Bronchial smooth muscle cell (primary cell): Measurements from ENCODE around the gene PLAC1. TPM values are rescaled to one million over a fixed set of nuclear protein-coding genes. Genes with fewer than 3 reads are reported as not detected.

ENCODE experiments used
- total RNA-seq: library from RNA; depleted of rRNA; stranded (reverse); fragments of >200 nt; gene quantifications from 2 replicates; pipeline ENCODE4 v1.2.1, GENCODE V29; 2014

The PLAC1 gene
- 0.26 and 0.32 TPM in 2 replicates for total RNA-seq

DNA sequence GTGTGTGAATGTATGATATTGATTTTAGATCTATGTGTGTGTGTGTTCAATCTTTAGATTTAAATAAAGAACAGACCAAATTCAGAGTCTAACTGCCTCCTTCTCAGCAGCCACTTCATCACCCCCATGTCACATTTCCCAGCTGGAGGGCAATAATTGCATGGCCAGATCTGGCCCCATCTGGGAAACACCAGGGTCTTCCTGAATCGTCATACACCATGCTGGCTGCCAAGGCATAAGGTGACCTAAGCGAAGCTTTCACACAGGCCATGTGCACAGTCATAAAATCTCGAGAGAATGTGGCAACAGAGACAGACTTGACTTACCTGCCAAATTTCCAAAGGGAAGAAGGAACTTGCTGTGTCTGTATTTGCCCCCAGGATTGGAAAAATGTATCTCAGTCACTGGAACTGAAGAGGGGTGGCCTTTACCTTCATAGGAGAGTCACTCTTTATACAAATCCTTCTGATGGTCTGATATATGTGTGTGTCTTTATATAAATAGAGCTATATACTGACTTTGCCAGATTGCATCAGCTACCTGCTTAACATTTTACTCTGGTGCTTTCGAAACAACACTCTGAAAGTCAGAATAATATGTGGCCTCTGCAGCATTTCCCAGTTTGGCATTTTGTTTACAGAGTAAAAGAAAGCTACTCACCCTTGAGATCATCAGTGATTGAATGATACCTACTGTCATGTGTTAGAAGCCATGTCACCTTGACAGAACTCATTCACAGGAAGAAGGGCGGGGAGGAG lies at the start of gene PLAC1:
Gene PLAC1 (minus strand): TSS at position 470 of the 758 bp plus-strand sequence. CDS start 91,789 bp downstream, outside the sequence.

Other genes starting within 250 kb of the PLAC1 start
- gene HPRT1, start 198.3 kb downstream of the PLAC1 start, total RNA-seq: 13.2 and 15.5 TPM in 2 replicates
- 5.2 and 8.4 TPM in 2 replicates for gene PABIR2, start 138.7 kb upstream of the PLAC1 start, total RNA-seq